ENCODE data around the gene ZNF761. TPM values are rescaled to one million over a fixed set of nuclear protein-coding genes. Genes with fewer than 3 reads are reported as not detected.
A peak's percentile ranks its signal among the peaks of the same experiment; 100 is the strongest.
"Not testable (repeated sequence)": the region's sequence is repeated elsewhere in the genome, so short reads cannot be mapped to it uniquely, and the experiment has no call there.

Gene ZNF761
- total RNA-seq, 4 donors from 2014 or later, result 6.7 to 8.4 (median 7.4) TPM

DNA sequence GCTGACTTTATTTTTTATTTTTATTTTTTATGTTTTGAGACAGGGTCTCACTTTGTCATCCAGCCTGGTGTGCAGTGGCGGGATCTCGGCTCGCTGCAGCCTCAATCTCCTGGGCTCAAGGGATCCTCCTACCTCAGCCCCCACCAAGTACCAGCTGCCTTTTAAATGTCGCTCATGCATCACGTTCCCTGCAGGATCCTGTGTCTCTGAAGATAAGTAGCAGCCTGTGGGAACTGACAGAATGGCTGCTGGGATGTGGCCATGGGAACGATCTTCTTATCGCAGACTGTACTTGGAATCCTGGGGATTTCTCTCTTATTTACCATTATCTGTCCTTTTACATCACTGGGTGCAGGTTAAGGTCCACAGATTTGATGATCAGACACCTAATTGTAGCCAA, 71.4 kb downstream of the ZNF761 start:
- H3K4me1 ChIP-seq, result peaks cover 4 to 16% (median 6%) of the 10 kb centered on the region in 4 donors
- H3K36me3 ChIP-seq; H3K4me3 ChIP-seq; intact Hi-C loops (cut with DNase I); DNase-seq (ENCODE audit: extremely low spot score); H3K27me3 ChIP-seq; H3K27ac ChIP-seq (replicated peaks in 1 of 4); H3K9me3 ChIP-seq: not testable (repeated sequence)
- WGBS, result 50% methylated on average over 7 of the region's 7 CpGs

DNA sequence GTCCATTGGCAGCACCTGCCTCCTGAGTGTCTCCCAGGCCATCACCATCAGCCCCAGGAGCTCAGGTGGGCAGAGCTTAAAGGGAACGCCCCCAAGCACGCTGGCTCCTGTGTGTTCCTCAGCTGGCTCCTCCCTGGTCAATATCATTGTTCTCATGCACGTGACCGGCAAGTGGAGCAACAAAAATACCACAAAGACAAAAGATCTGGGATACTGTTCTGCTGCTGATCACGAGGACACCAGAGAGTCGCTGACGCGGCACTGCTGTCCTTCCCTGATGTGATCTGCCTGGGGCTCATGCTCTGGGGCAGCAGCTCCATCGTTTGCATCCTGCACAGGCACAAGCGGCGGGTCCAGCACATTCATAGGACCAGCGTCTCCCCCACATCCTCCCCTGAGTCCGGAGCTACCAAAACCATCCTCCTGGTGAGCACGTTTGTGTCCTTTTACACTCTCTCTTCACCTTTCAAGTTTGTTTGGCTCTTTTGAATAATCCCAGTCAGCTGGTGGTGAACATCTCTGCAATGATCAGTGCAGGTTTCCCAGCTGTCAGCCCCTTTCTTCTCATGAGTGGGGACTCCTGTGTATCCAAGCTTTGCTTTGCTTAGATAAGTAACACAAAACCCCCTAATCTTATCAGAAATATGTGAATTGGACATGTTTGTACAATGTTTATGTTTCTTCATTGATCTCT, 72.0 kb downstream of the ZNF761 start:
- peak overlapping the region in 1 of 4 donors; percentile 34 for H3K4me3 ChIP-seq
- no CpG with 5 or more reads among the region's 14 CpGs for WGBS

DNA sequence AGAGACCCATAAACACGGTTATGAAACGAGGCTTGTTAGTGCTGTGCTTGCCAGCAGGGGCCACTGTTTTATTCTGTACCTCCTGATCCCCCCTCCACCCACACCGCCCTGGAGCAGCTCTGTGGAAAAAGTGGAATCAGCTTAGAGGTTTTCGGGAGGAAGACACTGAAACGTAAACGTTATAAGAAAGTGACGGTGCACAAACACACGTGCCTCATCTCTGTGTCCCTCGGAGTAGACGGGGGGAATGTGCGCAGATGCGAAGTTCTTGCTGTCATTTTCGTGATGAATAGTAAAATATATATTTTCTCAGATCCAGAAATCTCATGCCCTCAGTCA, 72.5 kb downstream of the ZNF761 start:
- Histone ChIP-seq H3K4me3 (peak overlapping the region; percentile 17 to 45 (median 36)), H3K27ac (replicated peaks in 1 of 4) (peak overlapping the region; percentile 64 to 88 (median 74)), H3K4me1 (peaks cover 4 to 21% (median 6%) of the 10 kb centered on the region in 4 donors)
- WGBS, result 15% methylated on average over 11 of the region's 13 CpGs
- TF ChIP-seq POLR2AphosphoS5 (IDR thresholded peaks at IDR 0.05), result peak in 1 of 2 donors; percentile 5
- TF ChIP-seq, protein P1, sequence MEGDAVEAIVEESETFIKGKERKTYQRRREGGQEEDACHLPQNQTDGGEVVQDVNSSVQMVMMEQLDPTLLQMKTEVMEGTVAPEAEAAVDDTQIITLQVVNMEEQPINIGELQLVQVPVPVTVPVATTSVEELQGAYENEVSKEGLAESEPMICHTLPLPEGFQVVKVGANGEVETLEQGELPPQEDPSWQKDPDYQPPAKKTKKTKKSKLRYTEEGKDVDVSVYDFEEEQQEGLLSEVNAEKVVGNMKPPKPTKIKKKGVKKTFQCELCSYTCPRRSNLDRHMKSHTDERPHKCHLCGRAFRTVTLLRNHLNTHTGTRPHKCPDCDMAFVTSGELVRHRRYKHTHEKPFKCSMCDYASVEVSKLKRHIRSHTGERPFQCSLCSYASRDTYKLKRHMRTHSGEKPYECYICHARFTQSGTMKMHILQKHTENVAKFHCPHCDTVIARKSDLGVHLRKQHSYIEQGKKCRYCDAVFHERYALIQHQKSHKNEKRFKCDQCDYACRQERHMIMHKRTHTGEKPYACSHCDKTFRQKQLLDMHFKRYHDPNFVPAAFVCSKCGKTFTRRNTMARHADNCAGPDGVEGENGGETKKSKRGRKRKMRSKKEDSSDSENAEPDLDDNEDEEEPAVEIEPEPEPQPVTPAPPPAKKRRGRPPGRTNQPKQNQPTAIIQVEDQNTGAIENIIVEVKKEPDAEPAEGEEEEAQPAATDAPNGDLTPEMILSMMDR (IDR thresholded peaks at IDR 0.05), result peak in 1 of 3 experiments; percentile 20
- intact Hi-C loops (cut with DNase I); H3K9me3 ChIP-seq; DNase-seq (ENCODE audit: extremely low spot score); H3K36me3 ChIP-seq; H3K27me3 ChIP-seq: not testable (repeated sequence)

More for the DNA sequence above, 72.0 kb downstream of the ZNF761 start:
- H3K27me3 ChIP-seq; DNase-seq (ENCODE audit: extremely low spot score); H3K36me3 ChIP-seq; intact Hi-C loops (cut with DNase I); H3K9me3 ChIP-seq: not testable (repeated sequence)
- Histone ChIP-seq H3K4me1 (peaks cover 4 to 21% (median 6%) of the 10 kb centered on the region in 4 donors), H3K27ac (replicated peaks in 1 of 4) (peak overlapping the region in 1 of 4 donors; percentile 88)
- TF ChIP-seq, protein P1 (IDR thresholded peaks at IDR 0.05), result peak in 1 of 3 experiments; percentile 6

DNA sequence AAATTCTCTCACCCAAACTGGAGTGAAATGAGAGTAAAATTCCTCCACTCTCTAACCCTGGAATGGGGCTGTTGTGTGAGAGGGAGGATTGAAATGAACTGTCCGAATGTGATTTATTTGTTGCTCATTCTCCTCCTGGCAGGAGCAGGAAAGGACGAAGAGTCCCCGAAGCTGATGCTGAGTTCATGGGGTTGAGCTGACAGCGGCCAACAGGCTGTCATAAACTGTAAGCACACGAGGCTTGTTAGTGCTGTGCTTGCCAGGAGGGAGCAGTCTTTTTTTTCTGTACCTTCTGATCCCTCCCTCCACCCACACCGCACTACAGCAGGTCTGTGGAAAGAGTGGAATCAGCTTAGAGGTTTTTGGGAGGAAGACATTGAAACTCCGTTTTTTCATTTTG, 73.1 kb downstream of the ZNF761 start:
- TF ChIP-seq, protein P1 (IDR thresholded peaks at IDR 0.05), result no peak
- TF ChIP-seq EP300 (IDR thresholded peaks at IDR 0.05) (peak; percentile 82), POLR2A (IDR thresholded peaks at IDR 0.05; ENCODE audit: low read depth) (no peak), POLR2AphosphoS5 (IDR thresholded peaks at IDR 0.05) (peak; percentile 68 to 90)
- Histone ChIP-seq H3K9me3 (no peaks in the 10 kb centered on the region), H3K36me3 (no peaks in the 10 kb centered on the region), H3K4me1 (peaks cover 4 to 21% (median 6%) of the 10 kb centered on the region in 4 donors), H3K27ac (replicated peaks in 1 of 4) (peak overlapping the region; percentile 64 to 88 (median 74)), H3K27me3 (no peaks in the 10 kb centered on the region), H3K4me3 (peak overlapping the region; percentile 17 to 45 (median 36))
- intact Hi-C loops (cut with DNase I), result no loop called here
- 27% methylated on average over 7 of the region's 7 CpGs for WGBS
- DNase-seq (ENCODE audit: extremely low spot score), result no peak

DNA sequence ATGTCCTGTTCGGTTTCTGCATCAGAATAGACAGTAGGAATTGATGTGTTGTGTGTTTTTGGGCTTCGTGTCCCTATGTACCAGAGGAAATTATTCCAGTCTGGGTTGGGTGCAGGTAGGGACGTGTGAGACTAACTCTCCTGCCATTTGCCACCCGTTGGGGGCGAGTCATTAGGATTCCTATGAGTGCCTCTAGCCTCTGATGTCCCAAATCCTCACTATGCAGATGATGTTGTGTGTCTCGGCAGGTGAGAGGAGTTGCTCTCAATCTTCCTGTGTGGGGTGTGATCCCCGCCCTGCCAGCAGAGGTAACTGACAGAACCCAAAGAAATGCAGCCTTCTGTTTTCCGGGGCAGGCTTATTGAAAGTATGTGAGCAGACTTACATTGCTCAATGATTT, 74.9 kb downstream of the ZNF761 start:
- Histone ChIP-seq H3K27me3 (no peaks in the 10 kb centered on the region), H3K27ac (replicated peaks in 1 of 4) (no peak overlapping the region), H3K36me3 (no peaks in the 10 kb centered on the region), H3K9me3 (no peaks in the 10 kb centered on the region), H3K4me3 (no peak overlapping the region), H3K4me1 (peaks cover 4 to 22% (median 7%) of the 10 kb centered on the region in 4 donors)
- TF ChIP-seq POLR2AphosphoS5 (IDR thresholded peaks at IDR 0.05) (no peak), POLR2A (IDR thresholded peaks at IDR 0.05; ENCODE audit: low read depth) (no peak), EP300 (IDR thresholded peaks at IDR 0.05) (no peak)
- TF ChIP-seq, protein P1 (IDR thresholded peaks at IDR 0.05), result no peak
- 69% methylated on average over 8 of the region's 8 CpGs for WGBS
- no peak for DNase-seq (ENCODE audit: extremely low spot score)
- intact Hi-C loops (cut with DNase I), result no loop called here

Small RNA genes lying within 50 kb of the gene (small RNA-seq; reads per million reads assigned to genes)
- 0 reads per million in 3 donors for gene RPL39P36

Other genes with a start within 250 kb of the ZNF761 start
- 1 to 10 TPM; 2.9 to 3.8 (median 3.3) TPM for gene ZNF665, start 238.6 kb upstream of the ZNF761 start, total RNA-seq
- gene ZNF677, start 177.1 kb upstream of the ZNF761 start, total RNA-seq, result 10 to 100 TPM; 15.6 to 22.0 (median 17.1) TPM
- gene VN1R2, start 173.7 kb upstream of the ZNF761 start, total RNA-seq, result not detected
- not detected for gene VN1R4, start 164.3 kb upstream of the ZNF761 start, total RNA-seq
- gene ZNF845, start 98.2 kb upstream of the ZNF761 start, total RNA-seq, result 1 to 10 TPM; 4.4 to 6.2 (median 5.9) TPM
- 10 to 100 TPM in 3 of 4 donors, 1 to 10 TPM in 1; 9.6 to 14.5 (median 12.3) TPM for gene ZNF525, start 66.3 kb upstream of the ZNF761 start, total RNA-seq
- gene ZNF765, start 36.8 kb upstream of the ZNF761 start, total RNA-seq, result 10 to 100 TPM in 1 of 4 donors, 1 to 10 TPM in 3; 7.1 to 12.5 (median 8.5) TPM
- gene ZNF813, start 35.7 kb downstream of the ZNF761 start, total RNA-seq, result 1 to 10 TPM; 1.7 to 3.5 (median 3.2) TPM
- gene ZNF331, start 106.2 kb downstream of the ZNF761 start, total RNA-seq, result 10 to 100 TPM; 12.0 to 19.4 (median 16.3) TPM
- not detected for gene DPRX, start 200.0 kb downstream of the ZNF761 start, total RNA-seq

All from esophagus muscularis mucosa (tissue), 4 donors.